CD14-positive monocyte (primary cell): Measurements from ENCODE around the gene DNAH7. TPM values are rescaled to one million over a fixed set of nuclear protein-coding genes. Genes with fewer than 3 reads are reported as not detected.

Experiments used
- DNase-seq, 3 donors: peaks; one replicate each; pipeline ENCODE4 v3.0.0-alpha.2; 2011 to 2022
- H2AFZ ChIP-seq: 2 replicates; pipeline ENCODE4 v1.6.0; 2012; ENCODE audit warnings: mild to moderate bottlenecking, low read depth, low read length, inconsistent platforms; ENCODE audit not compliant: insufficient read depth, poor library complexity, severe bottlenecking
- H3K27ac ChIP-seq, 2 donors: 1 replicate in 1 of 2; 2 replicates in 1 of 2; pipeline ENCODE4 v1.5.1; 2012 to 2013; ENCODE audit warnings: low read length in 2 of 2, control low read depth in 1 of 2, inconsistent platforms in 1 of 2, low read depth in 1 of 2, mild to moderate bottlenecking in 1 of 2
- H3K27me3 ChIP-seq, 2 donors: one replicate each; pipeline versions ENCODE4 v1.6.0 to v1.6.1; 2011 to 2013; ENCODE audit warnings: low read length in 2 of 2; ENCODE audit not compliant: control insufficient read depth in 2 of 2, insufficient read depth in 2 of 2
- H3K36me3 ChIP-seq, 2 donors: replicated peaks in 1 of 2; 1 replicate in 1 of 2; 2 replicates in 1 of 2; pipeline versions ENCODE4 v1.5.1 to v1.6.1; 2012 to 2013; ENCODE audit warnings: low read length in 2 of 2, control low read depth in 1 of 2, inconsistent platforms in 1 of 2, mild to moderate bottlenecking in 1 of 2; ENCODE audit not compliant: insufficient read depth in 2 of 2, control insufficient read depth in 1 of 2
- H3K4me1 ChIP-seq, 2 donors: 1 replicate in 1 of 2; 2 replicates in 1 of 2; pipeline versions ENCODE4 v1.5.1 to v1.6.1; 2012 to 2013; ENCODE audit warnings: low read length in 2 of 2, control low read depth in 1 of 2, inconsistent platforms in 1 of 2, mild to moderate bottlenecking in 1 of 2, moderate library complexity in 1 of 2; ENCODE audit not compliant: insufficient read depth in 2 of 2, control insufficient read depth in 1 of 2
- H3K4me2 ChIP-seq: replicated peaks from 2 replicates; pipeline ENCODE3; 2012; ENCODE audit warnings: low read length, moderate library complexity, mild to moderate bottlenecking; ENCODE audit not compliant: poor library complexity, severe bottlenecking; ENCODE audit errors: extremely low read depth
- H3K4me3 ChIP-seq, 3 experiments: fragments of 200-600 bp in 1 of 3; sonication (generic) in 1 of 3; replicated peaks in 1 of 3; 1 replicate in 2 of 3; 2 replicates in 1 of 3; pipeline ENCODE4 v1.5.1; 2011 to 2013; ENCODE audit warnings: low read length in 3 of 3, mild to moderate bottlenecking in 3 of 3, control low read depth in 2 of 3, low read depth in 2 of 3, inconsistent platforms in 1 of 3, moderate library complexity in 1 of 3
- H3K79me2 ChIP-seq: 2 replicates; pipeline ENCODE4 v1.6.0; 2012; ENCODE audit warnings: mild to moderate bottlenecking, control low read depth, inconsistent platforms, low read length, moderate library complexity; ENCODE audit not compliant: insufficient read depth
- H3K9ac ChIP-seq: 2 replicates; pipeline ENCODE4 v1.6.0; 2017; ENCODE audit warnings: low read length, mild to moderate bottlenecking; ENCODE audit not compliant: insufficient read depth, poor library complexity, severe bottlenecking
- H3K9me3 ChIP-seq, 2 donors: replicated peaks in 1 of 2; 1 replicate in 1 of 2; 2 replicates in 1 of 2; pipeline versions ENCODE4 v1.5.1 to v1.6.1; 2012 to 2013; ENCODE audit warnings: low read length in 2 of 2, control low read depth in 1 of 2; ENCODE audit not compliant: control insufficient read depth in 1 of 2, insufficient read depth in 1 of 2
- H4K20me1 ChIP-seq: 2 replicates; pipeline ENCODE4 v1.6.0; 2012; ENCODE audit warnings: mild to moderate bottlenecking, low read length, control low read depth, moderate library complexity; ENCODE audit not compliant: insufficient read depth
- H3K27ac Mint-ChIP-seq, 7 donors: one replicate each; pipeline ENCODE4 v1.8.0; 2020; ENCODE audit warnings: mild to moderate bottlenecking in 7 of 7, mixed read lengths in 7 of 7, moderate library complexity in 6 of 7, inconsistent platforms in 2 of 7
- H3K27me3 Mint-ChIP-seq, 3 donors: one replicate each; pipeline ENCODE4 v1.8.0; 2021 to 2022; ENCODE audit warnings: low read depth in 3 of 3, mild to moderate bottlenecking in 3 of 3, mixed read lengths in 3 of 3, moderate library complexity in 3 of 3, inconsistent platforms in 1 of 3
- H3K36me3 Mint-ChIP-seq, 2 donors: one replicate each; pipeline ENCODE4 v1.8.0; 2020; ENCODE audit warnings: mixed read lengths in 2 of 2, inconsistent platforms in 1 of 2, mild to moderate bottlenecking in 1 of 2
- H3K4me1 Mint-ChIP-seq: one replicate; pipeline ENCODE4 v1.8.0; 2020; ENCODE audit warnings: mild to moderate bottlenecking, mixed read lengths
- H3K4me3 Mint-ChIP-seq, 2 donors: one replicate each; pipeline ENCODE4 v1.8.0; 2020; ENCODE audit warnings: mild to moderate bottlenecking in 2 of 2, mixed read lengths in 2 of 2, moderate library complexity in 1 of 2
- H3K9me3 Mint-ChIP-seq, 7 donors: one replicate each; pipeline ENCODE4 v1.8.0; 2020 to 2022; ENCODE audit warnings: mixed read lengths in 7 of 7, mild to moderate bottlenecking in 6 of 7, moderate library complexity in 6 of 7, inconsistent platforms in 2 of 7
- WGBS: methylation state at CpG from one replicate; pipeline ENCODE4 v1.1.5; 2013; ENCODE audit warnings: missing lambda C conversion rate; ENCODE audit not compliant: insufficient coverage; 5-methylcytosine and 5-hydroxymethylcytosine counted together
- intact Hi-C, 2 donors: fragments of 100-400 bp; cut with micrococcal nuclease; formaldehyde crosslinking; loops; one replicate each; pipeline versions ENCODE4 v1.15.0 to v1.15.1; 2023
- polyA plus RNA-seq, 3 donors: library from polyadenylated mRNA; depleted of rRNA in 1 of 3; unstranded in 2 of 3; stranded (reverse) in 1 of 3; fragments of 300-500 nt in 2 of 3; fragments of >200 nt in 1 of 3; fragmentation: Illumina TruSeq in 2 of 3; gene quantifications; 1 replicate in 2 of 3; 2 replicates in 1 of 3; pipeline ENCODE4 v1.2.3, GENCODE V29; 2012 to 2021
- TF ChIP-seq, protein P1 (sequence below): fragments of 200-600 bp; IDR thresholded peaks from one replicate; pipeline ENCODE4 v1.8.0; 2022; ENCODE audit warnings: antibody characterized with exemption, mild to moderate bottlenecking

Gene DNAH7
- polyA plus RNA-seq, 3 donors, result 0.07 TPM; not detected in 2

DNA sequence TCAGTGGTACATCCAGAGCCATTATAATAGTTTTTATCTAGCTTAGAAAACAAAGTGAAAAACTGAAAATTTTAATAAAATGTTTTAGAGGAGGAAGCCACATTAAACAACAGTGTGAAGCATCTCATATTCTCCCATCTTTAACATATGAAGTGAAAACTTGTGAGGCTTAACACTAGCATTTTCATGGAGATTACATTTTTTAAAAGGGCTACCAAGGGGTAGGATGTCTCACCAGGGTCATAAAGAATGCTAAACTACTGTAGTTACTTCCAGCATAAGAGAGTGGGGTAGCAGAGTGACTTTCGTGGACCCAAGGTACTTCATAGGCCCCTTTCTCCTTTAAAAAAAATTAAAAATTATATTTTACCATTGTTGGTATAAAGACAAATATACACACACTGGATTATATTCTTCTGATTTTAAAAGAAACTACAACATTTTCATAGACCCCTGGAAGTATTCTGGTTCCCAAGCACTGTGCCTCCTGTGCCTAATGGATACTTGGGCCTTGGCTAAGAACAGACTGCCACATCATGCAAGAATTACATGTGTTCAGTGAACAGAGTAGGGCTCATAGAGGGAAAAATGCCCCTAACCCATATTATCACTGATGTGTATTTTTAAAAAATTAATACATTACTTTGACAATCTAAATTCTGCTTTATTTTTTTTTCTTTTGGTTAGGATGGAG, 263.2 kb downstream of the DNAH7 start:
- Histone ChIP-seq H2AFZ (no peak overlapping the region), H3K4me1 (no peaks in the 10 kb centered on the region), H3K79me2 (no peaks in the 10 kb centered on the region), H4K20me1 (no peaks in the 10 kb centered on the region), H3K9ac (no peak overlapping the region), H3K4me2 (no peak overlapping the region), H3K4me3 (no peak overlapping the region), H3K27me3 (no peaks in the 10 kb centered on the region), H3K36me3 (no peaks in the 10 kb centered on the region), H3K27ac (no peak overlapping the region), H3K9me3 (no peaks in the 10 kb centered on the region)
- Mint-ChIP-seq H3K4me3 (no peak overlapping the region), H3K36me3 (no peaks in the 10 kb centered on the region), H3K9me3 (peaks cover 0 to 2% (median 0%) of the 10 kb centered on the region in 7 donors), H3K27me3 (peaks cover 0 to 2% (median 0%) of the 10 kb centered on the region in 3 donors), H3K27ac (no peak overlapping the region), H3K4me1 (no peaks in the 10 kb centered on the region)
- intact Hi-C loops, result no loop called here
- TF ChIP-seq, protein P1, sequence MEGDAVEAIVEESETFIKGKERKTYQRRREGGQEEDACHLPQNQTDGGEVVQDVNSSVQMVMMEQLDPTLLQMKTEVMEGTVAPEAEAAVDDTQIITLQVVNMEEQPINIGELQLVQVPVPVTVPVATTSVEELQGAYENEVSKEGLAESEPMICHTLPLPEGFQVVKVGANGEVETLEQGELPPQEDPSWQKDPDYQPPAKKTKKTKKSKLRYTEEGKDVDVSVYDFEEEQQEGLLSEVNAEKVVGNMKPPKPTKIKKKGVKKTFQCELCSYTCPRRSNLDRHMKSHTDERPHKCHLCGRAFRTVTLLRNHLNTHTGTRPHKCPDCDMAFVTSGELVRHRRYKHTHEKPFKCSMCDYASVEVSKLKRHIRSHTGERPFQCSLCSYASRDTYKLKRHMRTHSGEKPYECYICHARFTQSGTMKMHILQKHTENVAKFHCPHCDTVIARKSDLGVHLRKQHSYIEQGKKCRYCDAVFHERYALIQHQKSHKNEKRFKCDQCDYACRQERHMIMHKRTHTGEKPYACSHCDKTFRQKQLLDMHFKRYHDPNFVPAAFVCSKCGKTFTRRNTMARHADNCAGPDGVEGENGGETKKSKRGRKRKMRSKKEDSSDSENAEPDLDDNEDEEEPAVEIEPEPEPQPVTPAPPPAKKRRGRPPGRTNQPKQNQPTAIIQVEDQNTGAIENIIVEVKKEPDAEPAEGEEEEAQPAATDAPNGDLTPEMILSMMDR, result no peak
- DNase-seq, result no peak
- no CpG with 5 or more reads among the region's 1 CpG for WGBS

DNA sequence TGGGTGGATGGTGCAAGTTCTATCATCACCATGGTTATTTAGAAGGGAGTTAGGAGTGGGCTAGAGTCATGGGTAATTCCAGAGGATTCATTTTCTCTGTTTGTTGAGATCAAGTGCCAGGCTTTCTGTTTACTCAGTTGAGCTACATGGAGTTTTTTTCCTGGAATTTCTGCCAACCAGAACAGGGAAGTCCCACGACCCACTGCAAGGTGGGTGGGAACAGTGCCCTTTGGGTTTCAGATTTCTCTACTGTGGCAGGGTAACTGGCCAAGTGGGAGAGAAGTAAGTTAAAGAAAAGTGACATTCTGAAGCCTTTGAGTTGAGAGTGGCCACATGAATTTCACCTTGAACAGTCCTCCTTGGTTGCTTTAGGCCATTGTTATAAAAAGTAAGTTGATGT, 272.8 kb downstream of the DNAH7 start:
- TF ChIP-seq, protein P1, result no peak
- DNase-seq, result no peak
- intact Hi-C loops, result no loop called here
- Mint-ChIP-seq H3K27me3 (peaks cover 0 to 3% (median 2%) of the 10 kb centered on the region in 3 donors), H3K36me3 (no peaks in the 10 kb centered on the region), H3K27ac (no peak overlapping the region), H3K9me3 (peaks cover 0 to 7% (median 1%) of the 10 kb centered on the region in 7 donors), H3K4me3 (no peak overlapping the region), H3K4me1 (no peaks in the 10 kb centered on the region)
- Histone ChIP-seq H3K36me3 (no peaks in the 10 kb centered on the region), H3K79me2 (no peaks in the 10 kb centered on the region), H3K27me3 (no peaks in the 10 kb centered on the region), H4K20me1 (no peaks in the 10 kb centered on the region), H3K9me3 (no peaks in the 10 kb centered on the region), H3K4me2 (no peak overlapping the region), H3K4me1 (no peaks in the 10 kb centered on the region), H3K4me3 (no peak overlapping the region), H3K27ac (no peak overlapping the region), H3K9ac (no peak overlapping the region), H2AFZ (no peak overlapping the region)
- 100% methylated on average over 1 of the region's 1 CpG for WGBS
